GM12878 (cell line): ENCODE measurements around the gene STK11. TPM values are rescaled to one million over a fixed set of nuclear protein-coding genes. Genes with fewer than 3 reads are reported as not detected.

ENCODE experiments used
- ATAC-seq: fragments of 200-7000 bp; cut with Tn5 transposase; 3 replicates; pipeline ENCODE4 v1.9.1; 2020; ENCODE audit warnings: mild to moderate bottlenecking, moderate library complexity
- BruUV-seq: library from RNA; stranded (reverse); fragments of 400-500 nt; replicated peaks from 2 replicates; lab custom pipeline; 2021; lab: Mats Ljungman, UMichigan
- CTCF ChIA-PET: fragments of 300-600 bp; sonication (Branson Sonifier 250); formaldehyde crosslinking; extraction: SDS; loops from one replicate; lab custom pipeline; 2021; ENCODE audit warnings: inconsistent platforms; lab: Yijun Ruan, JAX
- POLR2A ChIA-PET: fragments of 350-600 bp; formaldehyde crosslinking; extraction: SDS; loops from one replicate; lab custom pipeline; 2021; ENCODE audit warnings: inconsistent platforms; lab: Charles Lee
- RAD21 ChIA-PET: fragments of 300-600 bp; sonication (Branson Sonifier 250); formaldehyde crosslinking; loops from one replicate; lab custom pipeline; 2023; ENCODE audit warnings: antibody characterized with exemption; ENCODE audit not compliant: unreplicated experiment; lab: Charles Lee
- SMC1A ChIA-PET: fragments of 300-600 bp; sonication (Branson Sonifier 250); formaldehyde crosslinking; loops from one replicate; lab custom pipeline; 2023; ENCODE audit not compliant: unreplicated experiment, uncharacterized antibody; lab: Charles Lee
- DNase-seq: peaks from one replicate; pipeline ENCODE4 v3.0.0-alpha.2; 2011; ENCODE audit warnings: low read depth, low spot score
- FAIRE-seq: peaks from 3 replicates; lab custom pipeline; 2011; peaks lifted over from hg19 to GRCh38; lab: Jason Lieb, UNC
- H2AFZ ChIP-seq: 2 replicates; pipeline ENCODE4 v1.6.0; 2011; ENCODE audit warnings: low read depth, low read length, control low read depth; ENCODE audit not compliant: control insufficient read depth
- H3K27ac ChIP-seq: 2 replicates; pipeline ENCODE4 v1.5.1; 2011; ENCODE audit warnings: control low read depth; ENCODE audit not compliant: control insufficient read depth, insufficient read depth
- H3K27me3 ChIP-seq, 2 experiments: replicated peaks in 1 of 2; 2 replicates each; pipeline versions ENCODE4 v1.6.0 to v1.6.1; 2011; ENCODE audit warnings: low read length in 1 of 2; ENCODE audit not compliant: control insufficient read depth in 2 of 2, insufficient read depth in 2 of 2
- H3K36me3 ChIP-seq, 2 experiments: 2 replicates each; pipeline ENCODE4 v1.5.1; 2011; ENCODE audit warnings: low read length in 1 of 2; ENCODE audit not compliant: control insufficient read depth in 2 of 2, insufficient read depth in 2 of 2
- H3K4me1 ChIP-seq: 2 replicates; pipeline ENCODE4 v1.6.1; 2011; ENCODE audit warnings: mild to moderate bottlenecking, low read length, moderate library complexity, mixed read lengths; ENCODE audit not compliant: control insufficient read depth, insufficient read depth
- H3K4me2 ChIP-seq: 2 replicates; pipeline ENCODE4 v1.6.0; 2011; ENCODE audit warnings: control low read depth; ENCODE audit not compliant: control insufficient read depth, insufficient read depth
- H3K4me3 ChIP-seq: fragments of 200-600 bp; sonication (generic); 2 replicates; pipeline ENCODE4 v1.5.1; 2016
- H3K79me2 ChIP-seq: 2 replicates; pipeline ENCODE4 v1.6.0; 2011; ENCODE audit warnings: low read length; ENCODE audit not compliant: control insufficient read depth, insufficient read depth
- H3K9ac ChIP-seq: 2 replicates; pipeline ENCODE4 v1.8.0; 2011; ENCODE audit warnings: low read length, control low read depth, mixed read lengths; ENCODE audit not compliant: control insufficient read depth, insufficient read depth
- H3K9me3 ChIP-seq: replicated peaks from 3 replicates; pipeline ENCODE4 v1.5.1; 2011; ENCODE audit warnings: mild to moderate bottlenecking, low read length; ENCODE audit not compliant: control insufficient read depth, insufficient read depth
- H4K20me1 ChIP-seq: 2 replicates; pipeline ENCODE4 v1.6.0; 2011; ENCODE audit not compliant: control insufficient read depth, insufficient read depth
- ATF2 ChIP-seq: IDR thresholded peaks from 2 replicates; pipeline ENCODE4 v1.6.1; 2012; ENCODE audit warnings: low read length, inconsistent platforms
- BACH1 ChIP-seq: fragments of 450-650 bp; IDR thresholded peaks from 2 replicates; pipeline ENCODE4 v1.6.1; 2017; ENCODE audit warnings: mild to moderate bottlenecking, borderline replicate concordance
- BHLHE40 ChIP-seq, 2 experiments: fragments of 450-650 bp in 1 of 2; IDR thresholded peaks; 2 replicates each; pipeline ENCODE4 v1.6.1; 2011 to 2017; ENCODE audit warnings: low read depth in 2 of 2, borderline replicate concordance in 1 of 2, improper control_type of control experiment in 1 of 2, low read length in 1 of 2, mild to moderate bottlenecking in 1 of 2
- BMI1 ChIP-seq: fragments of 450-650 bp; IDR thresholded peaks from 2 replicates; pipeline ENCODE4 v1.6.1; 2016; ENCODE audit warnings: mild to moderate bottlenecking, moderate library complexity, borderline replicate concordance
- CHD2 ChIP-seq: IDR thresholded peaks from 2 replicates; pipeline ENCODE4 v1.6.1; 2011; ENCODE audit warnings: low read depth, low read length, improper control_type of control experiment, borderline replicate concordance
- CHD4 ChIP-seq: fragments of 200-600 bp; sonication (generic); IDR thresholded peaks from 2 replicates; pipeline ENCODE4 v1.6.1; 2016; ENCODE audit warnings: mild to moderate bottlenecking
- EGR1 ChIP-seq, 2 experiments: IDR thresholded peaks; 1 replicate in 1 of 2; 2 replicates in 1 of 2; pipeline ENCODE4 v1.6.1; 2011 to 2012; ENCODE audit warnings: low read depth in 2 of 2, low read length in 2 of 2, borderline replicate concordance in 1 of 2, mild to moderate bottlenecking in 1 of 2, moderate library complexity in 1 of 2
- EZH2 ChIP-seq: IDR thresholded peaks from 2 replicates; pipeline ENCODE4 v1.6.1; 2012; ENCODE audit warnings: low read depth, mild to moderate bottlenecking, control low read depth, inconsistent platforms, low read length, borderline replicate concordance; ENCODE audit not compliant: control insufficient read depth
- GABPA ChIP-seq: IDR thresholded peaks from 2 replicates; pipeline ENCODE4 v1.6.1; 2014; ENCODE audit warnings: antibody characterized with exemption, low read depth, mild to moderate bottlenecking, inconsistent platforms
- JUNB ChIP-seq: IDR thresholded peaks from 2 replicates; pipeline ENCODE4 v1.6.1; 2016; ENCODE audit warnings: antibody characterized with exemption, mild to moderate bottlenecking
- MAX ChIP-seq: IDR thresholded peaks from 2 replicates; pipeline ENCODE4 v1.6.1; 2012; ENCODE audit warnings: low read depth, low read length, improper control_type of control experiment
- MEF2B ChIP-seq: fragments of 450-650 bp; IDR thresholded peaks from 2 replicates; pipeline ENCODE4 v1.6.1; 2018; ENCODE audit warnings: mild to moderate bottlenecking, moderate library complexity; ENCODE audit not compliant: partially characterized antibody, poor library complexity, severe bottlenecking
- MTA3 ChIP-seq: IDR thresholded peaks from 2 replicates; pipeline ENCODE4 v1.6.1; 2012; ENCODE audit warnings: low read length, inconsistent platforms, borderline replicate concordance
- POLR2A ChIP-seq: IDR thresholded peaks from 2 replicates; pipeline ENCODE4 v1.6.1; 2011; ENCODE audit warnings: low read depth, mild to moderate bottlenecking, low read length
- RELA ChIP-seq: fragments of 450-650 bp; IDR thresholded peaks from 2 replicates; pipeline ENCODE4 v1.8.0; 2014; ENCODE audit warnings: borderline replicate concordance; ENCODE audit not compliant: partially characterized antibody
- SP1 ChIP-seq: IDR thresholded peaks from one replicate; pipeline ENCODE4 v1.6.1; 2011; ENCODE audit warnings: low read depth, low read length
- SPI1 ChIP-seq: IDR thresholded peaks from 2 replicates; pipeline ENCODE4 v1.6.1; 2011; ENCODE audit warnings: low read depth, mild to moderate bottlenecking, low read length, moderate library complexity, borderline replicate concordance; ENCODE audit not compliant: insufficient read depth
- TCF3 ChIP-seq: IDR thresholded peaks from 2 replicates; pipeline ENCODE4 v1.6.1; 2012; ENCODE audit warnings: low read depth, mild to moderate bottlenecking, low read length, borderline replicate concordance; ENCODE audit not compliant: insufficient read depth
- ZBTB33 ChIP-seq: fragments of 450-650 bp; IDR thresholded peaks from 2 replicates; pipeline ENCODE4 v1.6.1; 2017; ENCODE audit warnings: mild to moderate bottlenecking
- WGBS: methylation state at CpG from one replicate; pipeline ENCODE4 v1.1.6; 2016; ENCODE audit warnings: low lambda C conversion rate; ENCODE audit not compliant: insufficient replicate concordance, insufficient coverage; ENCODE audit errors: missing lambda C conversion rate; 5-methylcytosine and 5-hydroxymethylcytosine counted together
- in situ Hi-C: fragments of 300-500 bp; cut with MboI; formaldehyde crosslinking; loops from 9 replicates; pipeline ENCODE4 v1.14.3; 2018; ENCODE audit warnings: mixed read lengths
- intact Hi-C: fragments of 100-400 bp; cut with micrococcal nuclease; formaldehyde crosslinking; loops from one replicate; pipeline ENCODE4 v1.14.2; 2022; ENCODE audit not compliant: unreplicated experiment
- polyA plus RNA-seq, 11 experiments: library from polyadenylated mRNA; depleted of rRNA in 4 of 11; unstranded in 6 of 11; stranded (reverse) in 5 of 11; fragments of >200 nt; fragmentation: Nextera tagmentation in 4 of 11; fragmentation: Illumina TruSeq in 1 of 11; extraction: Ambion mirVana in 4 of 11; extraction: Trizol in 1 of 11; gene quantifications; 1 replicate in 1 of 11; 2 replicates in 10 of 11; pipeline versions ENCODE4 v1.2.1 to v1.2.3, GENCODE V29; 2011 to 2016; ENCODE audit warnings: inconsistent platforms in 2 of 11, missing spikeins in 2 of 11, low read depth in 1 of 11
- total RNA-seq, 4 experiments: library from RNA; depleted of rRNA in 3 of 4; stranded (reverse); fragments of >200 nt in 3 of 4; fragmentation: Illumina TruSeq in 1 of 4; extraction: Trizol in 1 of 4; gene quantifications; 2 replicates each; pipeline versions ENCODE4 v1.2.1 to v1.2.3, GENCODE V29; 2013 to 2021

Gene STK11
- total and polyA plus RNA-seq, 10 of the 15 experiments (the other 5 are each of a cell fraction or from before 2014, with no cell fraction given), result 0.33 to 71.0 (median 23.8) TPM

- WGBS, result 40% methylated on average over 33 of the region's 33 CpGs
- Histone ChIP-seq H3K27me3 (peaks cover 0 to under 1% of the 10 kb centered on the region in 2 experiments; a peak in 1 of 4 replicates), H3K4me2 (peak overlapping the region; percentile 95; the same call in 1 of the 2 replicates), H3K36me3 (no peaks in the 10 kb centered on the region; a peak in 2 of 4 replicates), H2AFZ (no peak overlapping the region), H3K27ac (no peak overlapping the region), H3K9ac (no peak overlapping the region; the same call in 1 of the 2 replicates), H4K20me1 (no peaks in the 10 kb centered on the region), H3K4me3 (peak overlapping the region; percentile 57), H3K79me2 (peaks cover 17% of the 10 kb centered on the region), H3K4me1 (peaks cover 30% of the 10 kb centered on the region), H3K9me3 (no peaks in the 10 kb centered on the region)
- DNase-seq (no peak), ATAC-seq (peak; percentile 68), FAIRE-seq (peak; percentile 80)
- ChIA-PET RAD21 (interaction anchor here (0.6 to 5.1 kb wide), 23 partner anchors 9 to 320 kb away, joined by 3 to 336 read pairs (median 4); partner anchors contain the start of genes ARHGAP45, CIRBP, FAM174C and NDUFS7), SMC1A (interaction anchor here (0.7 to 6.9 kb wide), 12 partner anchors 9 to 143 kb away, joined by 3 to 172 read pairs (median 4); partner anchors contain the start of genes CIRBP and FAM174C), CTCF (interaction anchor here (0.6 to 6.1 kb wide), 37 partner anchors 9 to 296 kb away, joined by 3 to 363 read pairs (median 4); partner anchors contain the start of genes ARHGAP45, CIRBP, FAM174C and WDR18), POLR2A (interaction anchor here (0.6 to 7.7 kb wide), 12 partner anchors 9 to 224 kb away, joined by 3 to 184 read pairs (median 4); partner anchors contain the start of genes CIRBP and FAM174C)
- intact Hi-C loops (loop anchor here (1.0 to 10.0 kb wide), 3 partner anchors 22 to 319 kb away; partner anchors contain the start of genes ARID3A and GPX4), in situ Hi-C loops (no loop called here)
- BruUV-seq, result no TSS peak
- TF ChIP-seq BMI1 (no peak), GABPA (no peak), BHLHE40 (IDR thresholded peaks at IDR 0.05; ENCODE audit: borderline replicate concordance in 1 of 2, low read depth in 2 of 2, low read length in 1 of 2) (peak; percentile 38 to 43; a peak in 1 of 4 replicates), MAX (peak; percentile 30), CHD2 (no peak), BACH1 (no peak), MTA3 (no peak; the same call in 1 of the 2 replicates), SP1 (no peak), ATF2 (no peak), SPI1 (no peak), EZH2 (no peak), JUNB (no peak), CHD4 (no peak), EGR1 (IDR thresholded peaks at IDR 0.05; ENCODE audit: borderline replicate concordance in 1 of 2, low read depth in 2 of 2, low read length in 2 of 2) (no peak), RELA (peak; percentile 51), MEF2B (peak; percentile 79), ZBTB33 (no peak), TCF3 (peak; percentile 85), POLR2A (no peak)
These were observed 38.5 kb downstream of the STK11 start for GRCh38 chr19:1243768-1244692.
